DOHH2 (cell line): Measurements from ENCODE around the gene IFT74.

Source experiments
- H3F3A ChIP-seq: fragments of 200-600 bp; sonication (generic), shearing (Covaris generic); 2 replicates; pipeline ENCODE4 v1.6.0; 2016; ENCODE audit warnings: antibody characterized with exemption, mild to moderate bottlenecking; ENCODE audit not compliant: control insufficient read depth, insufficient read depth
- H3K27ac ChIP-seq: fragments of 200-600 bp; sonication (generic); 2 replicates; pipeline ENCODE4 v1.5.1; 2014; ENCODE audit warnings: low read depth, mild to moderate bottlenecking, low read length, moderate library complexity
- H3K27me3 ChIP-seq: fragments of 200-600 bp; sonication (generic); 2 replicates; pipeline ENCODE4 v1.6.1; 2014; ENCODE audit warnings: mild to moderate bottlenecking, low read length, mixed read lengths; ENCODE audit not compliant: control insufficient read depth
- H3K36me3 ChIP-seq: fragments of 200-600 bp; sonication (generic); 2 replicates; pipeline ENCODE4 v1.6.1; 2014; ENCODE audit warnings: mild to moderate bottlenecking, low read length, moderate library complexity, mixed read lengths; ENCODE audit not compliant: control insufficient read depth
- H3K4me1 ChIP-seq: fragments of 200-600 bp; sonication (generic); 2 replicates; pipeline ENCODE4 v1.6.1; 2014; ENCODE audit warnings: mild to moderate bottlenecking, low read length, mixed read lengths; ENCODE audit not compliant: control insufficient read depth
- H3K4me2 ChIP-seq: fragments of 200-600 bp; sonication (generic); 2 replicates; pipeline ENCODE4 v1.6.0; 2014; ENCODE audit warnings: mild to moderate bottlenecking, low read length, moderate library complexity
- H3K4me3 ChIP-seq: fragments of 200-600 bp; sonication (generic); 2 replicates; pipeline ENCODE4 v1.5.1; 2014; ENCODE audit warnings: mild to moderate bottlenecking, low read length, mixed read lengths
- H3K79me2 ChIP-seq: fragments of 200-600 bp; sonication (generic); 2 replicates; pipeline ENCODE4 v1.6.1; 2014; ENCODE audit warnings: mild to moderate bottlenecking, low read length, mixed read lengths; ENCODE audit not compliant: control insufficient read depth
- H3K9me2 ChIP-seq: fragments of 200-600 bp; sonication (generic); replicated peaks from 2 replicates; pipeline ENCODE4 v1.6.1; 2014; ENCODE audit warnings: mild to moderate bottlenecking, low read length, mixed read lengths; ENCODE audit not compliant: control insufficient read depth
- H3K9me3 ChIP-seq: fragments of 200-600 bp; sonication (generic); 2 replicates; pipeline ENCODE4 v1.6.1; 2014; ENCODE audit warnings: antibody characterized with exemption, low read length, mixed read lengths; ENCODE audit not compliant: control insufficient read depth, insufficient read depth
- H4K20me1 ChIP-seq: fragments of 200-600 bp; sonication (generic); 2 replicates; pipeline ENCODE4 v1.6.0; 2014; ENCODE audit warnings: low read depth, mild to moderate bottlenecking, antibody characterized with exemption, low read length, moderate library complexity; ENCODE audit not compliant: control insufficient read depth, insufficient read depth
- EZH2phosphoT487 ChIP-seq: fragments of 200-600 bp; sonication (generic); IDR thresholded peaks from 2 replicates; pipeline ENCODE4 v1.6.1; 2017; ENCODE audit warnings: borderline replicate concordance, mild to moderate bottlenecking, antibody characterized with exemption, low read length, moderate library complexity, mixed read lengths
- TF ChIP-seq, protein P1 (sequence below): fragments of 200-600 bp; sonication (generic); IDR thresholded peaks from one replicate; pipeline ENCODE4 v1.5.1; 2014; ENCODE audit warnings: antibody characterized with exemption, mild to moderate bottlenecking, low read depth, low read length; ENCODE audit not compliant: poor library complexity, severe bottlenecking

The IFT74 gene

DNA sequence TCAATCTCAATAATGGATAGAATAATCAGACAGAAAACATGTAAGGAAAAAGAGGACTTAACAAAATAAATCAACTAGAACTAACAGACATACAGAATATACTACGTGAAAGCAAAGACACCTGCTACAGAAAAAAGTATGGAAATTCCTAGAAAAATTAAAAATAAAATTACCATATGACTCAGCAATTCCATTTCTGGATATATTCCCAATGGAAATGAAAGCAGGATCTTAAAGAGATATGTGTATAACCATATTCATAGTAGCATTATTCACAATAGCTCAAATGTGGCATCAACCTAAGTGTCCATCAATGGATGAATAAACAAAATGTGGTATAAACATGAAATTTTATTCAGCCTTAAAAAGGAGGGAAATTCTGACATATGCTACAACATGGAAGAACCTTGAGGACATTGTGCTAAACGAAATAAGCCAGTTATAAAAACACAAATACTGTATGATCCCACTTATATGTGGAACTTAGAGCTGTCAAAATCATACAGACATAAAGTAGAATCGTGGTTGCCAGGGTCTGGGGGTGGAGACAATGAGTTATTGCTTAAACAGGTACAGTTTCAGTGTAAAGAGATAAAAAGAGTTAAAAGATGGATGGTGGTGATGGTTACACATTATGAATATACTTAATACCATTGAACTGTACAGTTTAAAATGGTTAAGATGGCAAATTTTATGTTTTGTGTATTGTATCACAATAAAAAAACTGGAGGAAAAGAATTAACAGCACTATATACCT, 16.1 kb upstream of the IFT74 start:
- Histone ChIP-seq H3F3A (no peaks in the 10 kb centered on the region), H3K9me3 (no peaks in the 10 kb centered on the region), H3K27ac (no peak overlapping the region), H3K36me3 (peaks cover 26% of the 10 kb centered on the region), H3K27me3 (no peaks in the 10 kb centered on the region), H3K9me2 (no peaks in the 10 kb centered on the region), H4K20me1 (peaks cover 10% of the 10 kb centered on the region; the same call in 1 of the 2 replicates), H3K4me2 (no peak overlapping the region), H3K4me3 (no peak overlapping the region), H3K4me1 (peaks cover 17% of the 10 kb centered on the region), H3K79me2 (peaks cover 100% of the 10 kb centered on the region)
- TF ChIP-seq, protein P1, sequence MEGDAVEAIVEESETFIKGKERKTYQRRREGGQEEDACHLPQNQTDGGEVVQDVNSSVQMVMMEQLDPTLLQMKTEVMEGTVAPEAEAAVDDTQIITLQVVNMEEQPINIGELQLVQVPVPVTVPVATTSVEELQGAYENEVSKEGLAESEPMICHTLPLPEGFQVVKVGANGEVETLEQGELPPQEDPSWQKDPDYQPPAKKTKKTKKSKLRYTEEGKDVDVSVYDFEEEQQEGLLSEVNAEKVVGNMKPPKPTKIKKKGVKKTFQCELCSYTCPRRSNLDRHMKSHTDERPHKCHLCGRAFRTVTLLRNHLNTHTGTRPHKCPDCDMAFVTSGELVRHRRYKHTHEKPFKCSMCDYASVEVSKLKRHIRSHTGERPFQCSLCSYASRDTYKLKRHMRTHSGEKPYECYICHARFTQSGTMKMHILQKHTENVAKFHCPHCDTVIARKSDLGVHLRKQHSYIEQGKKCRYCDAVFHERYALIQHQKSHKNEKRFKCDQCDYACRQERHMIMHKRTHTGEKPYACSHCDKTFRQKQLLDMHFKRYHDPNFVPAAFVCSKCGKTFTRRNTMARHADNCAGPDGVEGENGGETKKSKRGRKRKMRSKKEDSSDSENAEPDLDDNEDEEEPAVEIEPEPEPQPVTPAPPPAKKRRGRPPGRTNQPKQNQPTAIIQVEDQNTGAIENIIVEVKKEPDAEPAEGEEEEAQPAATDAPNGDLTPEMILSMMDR = no peak
- TF ChIP-seq EZH2phosphoT487 = no peak

DNA sequence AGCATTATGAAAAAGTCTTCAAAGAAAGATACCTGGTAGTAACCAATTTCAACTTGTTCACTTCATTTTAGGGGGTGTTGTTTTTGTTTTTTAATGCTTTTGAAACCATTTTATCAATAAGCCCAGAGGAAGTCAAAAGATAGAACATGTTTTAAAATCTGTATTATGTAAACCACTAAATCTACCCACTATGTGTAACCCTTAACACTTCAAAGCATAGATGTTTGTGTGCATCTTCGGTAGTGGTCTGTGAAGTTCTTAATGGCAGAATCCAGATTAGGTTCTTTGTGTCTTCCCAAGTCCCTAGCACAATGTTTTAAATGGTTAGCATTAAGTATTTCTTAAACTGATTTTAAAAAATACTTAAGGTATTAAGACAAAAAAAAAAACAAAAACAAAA, 15.4 kb upstream of the IFT74 start:
- Histone ChIP-seq H3K79me2 (peaks cover 100% of the 10 kb centered on the region), H3F3A (no peaks in the 10 kb centered on the region), H3K27ac (no peak overlapping the region), H3K9me2 (no peaks in the 10 kb centered on the region), H3K27me3 (no peaks in the 10 kb centered on the region), H3K4me1 (peaks cover 23% of the 10 kb centered on the region), H4K20me1 (peaks cover 10% of the 10 kb centered on the region), H3K9me3 (no peaks in the 10 kb centered on the region), H3K4me2 (no peak overlapping the region), H3K36me3 (peaks cover 24% of the 10 kb centered on the region), H3K4me3 (no peak overlapping the region)
- TF ChIP-seq, protein P1 = no peak
- no peak for TF ChIP-seq EZH2phosphoT487

DNA sequence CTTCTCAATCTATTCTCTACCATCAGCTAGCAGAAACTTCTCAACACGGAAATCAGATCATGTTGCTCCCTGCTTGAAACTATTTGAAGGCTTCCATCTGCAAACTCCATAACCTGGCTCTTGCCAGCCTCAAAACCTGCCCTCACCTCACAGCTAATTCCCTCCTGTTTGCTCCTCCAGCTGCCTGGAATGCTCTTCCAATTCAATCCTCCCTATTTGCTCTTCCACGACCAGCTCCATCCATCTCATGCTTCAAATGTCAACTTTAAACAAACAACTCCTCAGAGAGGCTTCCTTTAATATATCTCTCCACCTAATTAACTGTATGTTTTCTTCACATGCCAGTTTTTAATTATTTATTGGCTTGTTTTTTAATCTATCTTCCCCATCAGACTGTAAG, 10.6 kb upstream of the IFT74 start:
- Histone ChIP-seq H3K4me3 (peak overlapping the region; percentile 91), H3K9me2 (no peaks in the 10 kb centered on the region), H3K9me3 (no peaks in the 10 kb centered on the region), H4K20me1 (no peaks in the 10 kb centered on the region; the same call in 1 of the 2 replicates), H3K79me2 (peaks cover 68% of the 10 kb centered on the region), H3K27me3 (no peaks in the 10 kb centered on the region), H3F3A (0 out of 2 replicates have a peak, but pooled peaks cover 3% of the 10 kb centered on the region), H3K4me1 (peaks cover 21% of the 10 kb centered on the region), H3K4me2 (peak overlapping the region; percentile 94), H3K27ac (no peak overlapping the region), H3K36me3 (peaks cover 18% of the 10 kb centered on the region)
- no peak for TF ChIP-seq EZH2phosphoT487
- TF ChIP-seq, protein P1 = no peak
